ENCODE measurements around the gene SLC16A10. TPM values are rescaled to one million over a fixed set of nuclear protein-coding genes. Genes with fewer than 3 reads are reported as not detected.

The SLC16A10 gene
- total RNA-seq, 2 donors from 2014 or later = 6.0 to 7.3 TPM

DNA sequence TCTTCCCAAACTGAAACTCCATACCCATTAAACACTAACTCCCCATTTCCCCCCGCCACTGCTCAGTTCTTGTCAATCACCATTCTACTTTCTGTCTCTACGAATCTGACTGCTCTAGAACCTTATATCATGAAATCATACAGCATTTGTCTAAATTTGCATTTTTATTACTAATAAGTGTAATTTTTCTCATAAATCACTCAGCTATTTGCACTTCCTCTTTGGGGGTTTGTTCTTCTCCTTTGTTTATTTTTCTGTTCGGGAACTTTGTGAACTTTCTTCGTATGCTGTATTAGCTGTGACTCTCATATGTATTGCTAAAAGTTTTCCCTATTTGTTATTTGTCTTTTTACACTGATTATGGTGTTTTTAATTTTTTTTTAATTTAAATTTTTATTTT lies 152.2 kb downstream of the SLC16A10 start:
- Histone ChIP-seq H3K9ac (ENCODE audit: low read depth in 2 of 2, low read length in 2 of 2) (no peak overlapping the region), H3K9me3 (no peaks in the 10 kb centered on the region), H3K27me3 (no peaks in the 10 kb centered on the region), H3K4me1 (no peaks in the 10 kb centered on the region), H3K27ac (no peak overlapping the region), H3K36me3 (no peaks in the 10 kb centered on the region), H3K4me3 (no peak overlapping the region)
- DNase-seq = no peak
- intact Hi-C loops (cut with DNase I) = no loop called here
- TF ChIP-seq, protein P1, sequence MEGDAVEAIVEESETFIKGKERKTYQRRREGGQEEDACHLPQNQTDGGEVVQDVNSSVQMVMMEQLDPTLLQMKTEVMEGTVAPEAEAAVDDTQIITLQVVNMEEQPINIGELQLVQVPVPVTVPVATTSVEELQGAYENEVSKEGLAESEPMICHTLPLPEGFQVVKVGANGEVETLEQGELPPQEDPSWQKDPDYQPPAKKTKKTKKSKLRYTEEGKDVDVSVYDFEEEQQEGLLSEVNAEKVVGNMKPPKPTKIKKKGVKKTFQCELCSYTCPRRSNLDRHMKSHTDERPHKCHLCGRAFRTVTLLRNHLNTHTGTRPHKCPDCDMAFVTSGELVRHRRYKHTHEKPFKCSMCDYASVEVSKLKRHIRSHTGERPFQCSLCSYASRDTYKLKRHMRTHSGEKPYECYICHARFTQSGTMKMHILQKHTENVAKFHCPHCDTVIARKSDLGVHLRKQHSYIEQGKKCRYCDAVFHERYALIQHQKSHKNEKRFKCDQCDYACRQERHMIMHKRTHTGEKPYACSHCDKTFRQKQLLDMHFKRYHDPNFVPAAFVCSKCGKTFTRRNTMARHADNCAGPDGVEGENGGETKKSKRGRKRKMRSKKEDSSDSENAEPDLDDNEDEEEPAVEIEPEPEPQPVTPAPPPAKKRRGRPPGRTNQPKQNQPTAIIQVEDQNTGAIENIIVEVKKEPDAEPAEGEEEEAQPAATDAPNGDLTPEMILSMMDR (IDR thresholded peaks at IDR 0.05) = no peak

DNA sequence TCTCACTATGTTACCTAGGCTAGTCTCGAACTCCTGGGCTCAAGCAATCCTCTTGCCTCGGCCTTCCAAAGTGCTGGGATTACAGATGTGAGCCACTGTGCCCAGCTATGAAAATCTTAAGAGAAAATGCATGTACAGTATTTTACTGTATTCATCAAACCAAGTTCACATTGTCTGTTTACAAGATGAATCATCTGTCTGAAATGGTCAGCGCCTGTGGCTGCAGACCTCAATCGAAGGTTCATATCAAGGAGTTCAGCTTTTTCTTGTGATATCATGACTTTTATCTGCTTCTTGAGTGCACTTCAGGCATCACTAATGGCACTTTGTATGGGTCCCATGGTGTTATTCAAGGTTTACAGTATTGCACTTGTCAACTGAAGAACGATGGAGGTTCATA lies 155.1 kb downstream of the SLC16A10 start:
- no peaks in the 10 kb centered on the region for H3K27me3 ChIP-seq
- H3K4me3 ChIP-seq = no peak overlapping the region
- H3K9ac ChIP-seq (ENCODE audit: low read depth in 2 of 2, low read length in 2 of 2) = no peak overlapping the region
- intact Hi-C loops (cut with DNase I) = no loop called here
- TF ChIP-seq, protein P1 (IDR thresholded peaks at IDR 0.05) = no peak
- no peak overlapping the region for H3K27ac ChIP-seq
- DNase-seq = no peak
- H3K9me3 ChIP-seq = no peaks in the 10 kb centered on the region
- no peaks in the 10 kb centered on the region for H3K36me3 ChIP-seq
- H3K4me1 ChIP-seq = no peaks in the 10 kb centered on the region

GRCh38 chr6:111243095-111243494 lies 155.8 kb downstream of the SLC16A10 start:
- no peaks in the 10 kb centered on the region for H3K4me1 ChIP-seq
- H3K27me3 ChIP-seq = no peaks in the 10 kb centered on the region
- no peak overlapping the region for H3K9ac ChIP-seq (ENCODE audit: low read depth in 2 of 2, low read length in 2 of 2)
- TF ChIP-seq, protein P1 (IDR thresholded peaks at IDR 0.05) = no peak
- H3K27ac ChIP-seq = no peak overlapping the region
- intact Hi-C loops (cut with DNase I) = no loop called here
- H3K9me3 ChIP-seq = no peaks in the 10 kb centered on the region
- no peak overlapping the region for H3K4me3 ChIP-seq
- no peak for DNase-seq
- H3K36me3 ChIP-seq = no peaks in the 10 kb centered on the region

DNA sequence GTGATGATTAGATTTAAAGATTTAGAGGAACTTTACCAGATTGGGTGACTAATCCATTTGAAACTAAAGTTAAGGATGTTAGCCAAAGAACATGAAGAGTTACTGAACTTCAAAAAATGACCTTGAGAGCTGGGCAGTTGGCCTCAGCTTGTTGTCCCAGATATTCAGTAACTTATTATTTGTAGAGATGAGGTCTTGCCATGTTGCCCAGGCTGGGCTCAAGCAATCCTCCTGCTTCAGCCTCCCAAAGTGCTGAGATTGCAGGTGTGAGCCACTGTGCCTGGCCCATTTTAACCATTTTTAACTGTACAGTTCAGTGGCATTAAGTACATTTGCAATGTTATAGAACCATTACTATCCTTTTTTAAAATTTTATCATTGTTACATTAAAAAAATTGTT lies 161.5 kb downstream of the SLC16A10 start:
- TF ChIP-seq, protein P1 (IDR thresholded peaks at IDR 0.05) = no peak
- no peak for DNase-seq
- H3K4me1 ChIP-seq = no peaks in the 10 kb centered on the region
- H3K27me3 ChIP-seq = no peaks in the 10 kb centered on the region
- H3K27ac ChIP-seq = no peak overlapping the region
- no peaks in the 10 kb centered on the region for H3K9me3 ChIP-seq
- H3K4me3 ChIP-seq = no peak overlapping the region
- no peaks in the 10 kb centered on the region for H3K36me3 ChIP-seq
- H3K9ac ChIP-seq (ENCODE audit: low read depth in 2 of 2, low read length in 2 of 2) = no peak overlapping the region
- intact Hi-C loops (cut with DNase I) = no loop called here

DNA sequence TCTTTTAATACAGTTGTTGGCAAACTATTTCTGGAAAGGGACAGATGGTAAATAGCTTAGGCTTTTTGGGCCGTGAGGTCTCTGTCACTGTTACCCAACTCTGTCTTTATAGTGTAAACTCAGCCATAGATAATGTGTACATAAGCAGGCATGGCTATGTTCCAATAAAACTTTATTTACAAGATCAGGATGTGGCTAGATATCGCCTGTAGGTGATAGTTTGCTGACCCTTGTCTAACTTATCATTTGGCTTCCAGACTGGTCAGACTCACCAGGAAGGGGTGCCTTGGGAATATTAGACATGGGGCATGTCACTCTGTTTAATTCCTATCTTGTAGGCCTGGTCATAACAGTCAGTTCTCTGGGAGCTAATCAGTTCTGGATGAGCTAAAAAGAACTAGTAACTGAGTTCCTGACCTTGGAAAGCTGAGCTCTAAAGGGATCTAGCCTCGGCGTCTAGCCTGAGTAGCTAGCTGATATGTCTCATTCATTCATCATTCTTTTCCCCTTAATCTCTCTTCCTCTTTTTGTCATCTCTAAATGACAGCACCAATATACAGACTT lies 163.6 kb downstream of the SLC16A10 start:
- Histone ChIP-seq H3K4me1 (no peaks in the 10 kb centered on the region), H3K9ac (ENCODE audit: low read depth in 2 of 2, low read length in 2 of 2) (no peak overlapping the region), H3K4me3 (no peak overlapping the region), H3K36me3 (no peaks in the 10 kb centered on the region), H3K9me3 (no peaks in the 10 kb centered on the region), H3K27ac (no peak overlapping the region), H3K27me3 (no peaks in the 10 kb centered on the region)
- TF ChIP-seq, protein P1 (IDR thresholded peaks at IDR 0.05) = no peak
- intact Hi-C loops (cut with DNase I) = loop anchor here (10.0 kb wide), 1 partner anchor 224 kb away; no protein-coding TSS in a partner anchor
- DNase-seq = no peak

Measured in colonic mucosa (tissue), 4 donors.